ENCODE measurements around the gene ALDH1A2.

DNA sequence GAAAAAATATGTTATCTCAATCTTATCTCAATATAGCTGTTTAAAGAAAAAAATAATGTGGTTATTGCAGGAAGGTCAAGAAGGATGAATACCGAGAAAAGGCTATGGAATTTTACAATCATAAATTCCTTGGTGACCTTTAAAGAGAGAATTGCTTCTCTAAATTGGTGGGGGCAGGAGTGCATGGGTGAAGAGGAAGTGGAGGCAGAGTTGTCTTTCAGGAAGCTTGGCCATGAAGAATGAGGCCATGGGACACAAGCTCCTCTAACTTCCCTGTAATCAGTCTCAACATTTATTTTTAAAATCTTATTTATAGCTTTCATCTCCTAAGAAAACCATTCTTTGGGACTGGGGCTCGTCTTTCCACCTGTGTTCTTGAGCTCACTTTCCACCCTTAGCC is 22.4 kb upstream of the ALDH1A2 start:
- TF ChIP-seq, protein P1, sequence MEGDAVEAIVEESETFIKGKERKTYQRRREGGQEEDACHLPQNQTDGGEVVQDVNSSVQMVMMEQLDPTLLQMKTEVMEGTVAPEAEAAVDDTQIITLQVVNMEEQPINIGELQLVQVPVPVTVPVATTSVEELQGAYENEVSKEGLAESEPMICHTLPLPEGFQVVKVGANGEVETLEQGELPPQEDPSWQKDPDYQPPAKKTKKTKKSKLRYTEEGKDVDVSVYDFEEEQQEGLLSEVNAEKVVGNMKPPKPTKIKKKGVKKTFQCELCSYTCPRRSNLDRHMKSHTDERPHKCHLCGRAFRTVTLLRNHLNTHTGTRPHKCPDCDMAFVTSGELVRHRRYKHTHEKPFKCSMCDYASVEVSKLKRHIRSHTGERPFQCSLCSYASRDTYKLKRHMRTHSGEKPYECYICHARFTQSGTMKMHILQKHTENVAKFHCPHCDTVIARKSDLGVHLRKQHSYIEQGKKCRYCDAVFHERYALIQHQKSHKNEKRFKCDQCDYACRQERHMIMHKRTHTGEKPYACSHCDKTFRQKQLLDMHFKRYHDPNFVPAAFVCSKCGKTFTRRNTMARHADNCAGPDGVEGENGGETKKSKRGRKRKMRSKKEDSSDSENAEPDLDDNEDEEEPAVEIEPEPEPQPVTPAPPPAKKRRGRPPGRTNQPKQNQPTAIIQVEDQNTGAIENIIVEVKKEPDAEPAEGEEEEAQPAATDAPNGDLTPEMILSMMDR (IDR thresholded peaks at IDR 0.05): no peak
- TF ChIP-seq POLR2A (IDR thresholded peaks at IDR 0.05): no peak

Measured in gastroesophageal sphincter (tissue), 3 donors.